Activated T-cell treated with anti-CD3 and anti-CD28 coated beads for 24 hours (primary cell): ENCODE measurements around the gene TMEM127.
"Not testable (repeated sequence)": the region's sequence is repeated elsewhere in the genome, so short reads cannot be mapped to it uniquely, and the experiment has no call there.

Source experiments
- DNase-seq: peaks from one replicate; pipeline ENCODE4 v3.0.0-alpha.2; 2020; ENCODE audit warnings: low read depth

Gene TMEM127

GRCh38 chr2:96265840-96266679 lies at the start of gene TMEM127, which contains the start of gene CIAO1:
TMEM127 (minus strand) TSS chr2:96265997; CDS start chr2:96265381, 616 bp downstream.
CIAO1 (plus strand) TSS chr2:96266225; CDS start chr2:96266351, 126 bp downstream.
- peak; percentile 98 for DNase-seq

DNA sequence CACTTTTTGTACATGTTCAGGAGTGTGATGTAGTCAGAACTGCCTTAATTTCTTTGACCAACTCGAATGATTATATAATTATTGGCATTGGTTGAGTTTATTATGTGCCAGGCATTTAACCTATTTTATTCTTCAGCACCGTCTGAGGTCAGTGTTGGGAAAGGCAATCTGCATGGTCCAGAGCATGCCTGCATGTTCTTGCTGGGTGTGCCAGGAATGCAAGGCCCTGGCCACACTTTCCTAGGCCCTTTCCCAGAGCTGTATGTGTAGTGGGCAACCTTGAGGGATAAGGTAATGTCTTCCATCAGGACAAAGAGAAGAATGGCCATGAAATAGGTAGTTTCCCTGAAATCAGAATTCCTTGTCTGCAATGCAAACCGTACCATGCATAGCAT lies 49.2 kb upstream of the TMEM127 start:
- DNase-seq: no peak

DNA sequence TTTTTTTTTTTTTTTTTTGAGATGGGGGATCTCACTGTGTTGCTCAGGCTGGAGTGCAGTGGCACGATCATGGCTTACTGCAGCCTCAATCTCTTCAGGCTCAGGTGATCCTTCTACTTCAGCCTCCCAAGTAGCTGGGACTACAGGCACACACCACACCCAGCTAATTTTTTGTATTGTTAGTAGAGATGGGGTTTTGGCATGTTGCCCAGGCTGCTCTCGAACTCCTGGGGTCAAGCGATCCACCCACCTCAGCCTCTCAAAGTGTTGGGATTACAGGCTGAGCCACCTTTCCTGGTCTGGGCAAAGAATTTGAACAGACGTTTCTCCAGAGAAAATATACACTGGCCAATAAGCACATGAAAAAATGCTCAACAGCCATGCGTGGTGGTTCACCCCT lies 42.5 kb upstream of the TMEM127 start:
- no peak for DNase-seq

- no peak for DNase-seq
Observed at GRCh38 chr2:96306370-96306769, 40.6 kb upstream of the TMEM127 start.

DNA sequence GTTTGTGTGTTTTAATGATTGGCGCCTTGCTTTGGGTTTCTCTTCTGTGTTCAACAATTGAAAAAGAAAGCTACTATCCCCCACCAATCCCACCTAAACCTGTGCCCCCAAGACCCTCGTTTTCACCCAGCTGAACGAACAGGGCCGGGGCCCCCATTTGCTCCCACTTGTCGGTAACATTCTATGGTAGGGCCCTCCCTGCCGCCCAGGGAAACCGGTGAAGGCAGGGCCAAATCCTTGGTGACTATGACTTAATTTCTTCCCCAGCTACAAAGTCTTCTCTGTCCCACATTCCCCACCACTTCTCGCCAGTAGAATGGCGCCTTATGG lies 40.1 kb upstream of the TMEM127 start:
- peak; percentile 6 for DNase-seq

- DNase-seq: peak; percentile 87
Observed at GRCh38 chr2:96305091-96305978, 39.5 kb upstream of the TMEM127 start, which contains the start of gene SNRNP200. SNRNP200 (minus strand) TSS chr2:96305546; CDS start chr2:96305437, 109 bp downstream.

DNA sequence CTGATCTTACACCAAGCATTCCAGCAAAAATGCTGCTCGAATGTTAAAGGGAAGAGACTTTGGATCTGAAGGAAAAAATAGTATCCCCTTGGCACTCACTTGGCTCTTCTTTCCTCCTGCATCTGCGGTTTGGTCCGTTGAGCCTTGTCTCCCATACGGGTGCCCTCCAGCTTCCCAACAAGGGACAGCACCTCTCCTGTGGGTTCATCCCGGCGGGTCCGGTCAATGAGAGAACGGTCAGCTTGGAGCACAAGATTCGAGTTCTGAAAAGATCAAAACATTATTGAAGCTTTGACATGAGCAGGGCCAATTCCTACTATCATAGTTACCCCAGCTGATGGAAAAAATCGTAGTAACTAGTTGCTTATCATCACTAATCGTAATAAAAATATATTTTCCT lies 38.8 kb upstream of the TMEM127 start:
- DNase-seq: no peak

- DNase-seq: no peak
Observed at GRCh38 chr2:96301865-96302264, 36.1 kb upstream of the TMEM127 start.

GRCh38 chr2:96296925-96297324 lies 31.1 kb upstream of the TMEM127 start:
- no peak for DNase-seq

DNA sequence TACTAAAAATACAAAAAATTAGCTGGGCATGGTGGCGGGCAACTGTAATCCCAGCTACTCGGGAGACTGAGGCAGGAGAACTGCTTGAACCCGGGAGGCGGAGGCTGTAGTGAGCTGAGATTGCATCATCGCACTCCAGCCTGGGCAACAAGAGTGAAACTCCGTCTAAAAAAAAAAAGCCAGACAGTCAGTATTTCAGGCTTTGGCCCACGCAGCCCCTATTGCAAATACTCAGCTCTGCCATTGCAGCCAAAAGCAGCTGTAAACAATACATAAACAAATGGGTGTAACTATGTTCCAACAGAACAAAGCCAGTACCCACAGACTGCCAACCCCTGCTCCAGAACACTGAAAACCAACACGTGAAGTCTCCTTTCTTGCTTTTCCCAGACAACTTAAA lies 28.5 kb upstream of the TMEM127 start:
- DNase-seq: not testable (repeated sequence)

DNA sequence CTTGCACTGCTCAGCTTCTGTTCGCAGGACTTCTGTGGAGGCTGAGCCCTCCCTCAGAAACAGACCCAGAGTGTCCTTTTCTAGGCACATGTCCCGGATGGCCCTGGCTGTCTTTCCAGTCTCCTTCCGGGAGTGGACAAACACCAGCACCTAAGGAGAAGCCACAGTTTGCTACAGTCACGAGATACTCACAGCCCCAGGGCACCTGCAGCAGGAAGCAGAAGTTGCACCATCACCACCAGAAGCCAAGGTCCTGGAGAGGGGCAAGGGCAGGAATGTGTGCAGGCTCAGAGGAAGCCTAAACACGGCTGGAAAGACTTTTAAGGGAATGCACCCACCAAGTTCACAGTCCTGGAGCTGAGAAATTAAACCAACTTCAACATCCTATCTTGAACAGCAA lies 26.0 kb upstream of the TMEM127 start:
- no peak for DNase-seq

- DNase-seq: no peak
Observed at GRCh38 chr2:96287273-96287856, 21.6 kb upstream of the TMEM127 start.

DNA sequence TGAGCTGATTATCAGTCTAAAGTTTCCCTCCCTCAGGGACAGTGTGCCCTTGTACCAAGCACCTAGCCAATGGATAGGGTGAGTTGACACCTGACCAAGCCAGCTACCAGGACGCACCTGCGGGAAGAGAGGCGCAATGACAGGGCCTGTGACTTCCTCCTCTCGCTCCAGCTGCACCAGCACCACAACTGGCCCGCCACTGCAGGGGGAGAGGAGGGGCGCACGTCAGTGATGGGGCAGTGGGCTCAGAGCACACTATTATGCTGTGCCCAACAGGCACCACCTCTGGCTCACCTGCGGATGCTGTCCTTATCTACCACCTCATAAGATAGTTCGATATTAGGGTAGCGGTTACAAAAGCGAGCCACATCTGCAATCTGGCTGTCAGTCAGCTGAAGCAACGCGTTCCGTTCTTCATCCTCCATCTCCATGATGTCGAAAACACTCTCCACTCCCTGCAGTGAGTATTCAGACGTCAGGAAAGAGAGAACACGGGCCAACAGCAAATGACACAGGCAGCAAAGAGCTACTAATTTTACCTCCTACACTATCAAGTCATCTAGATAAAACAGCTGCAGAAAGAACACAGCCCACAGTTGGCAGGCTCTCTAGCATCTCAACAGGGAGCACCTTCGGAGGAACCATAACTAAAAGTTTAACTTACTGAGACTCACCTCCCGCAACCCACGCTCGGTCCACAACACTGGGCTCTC lies 11.1 kb upstream of the TMEM127 start:
- no peak for DNase-seq

DNA sequence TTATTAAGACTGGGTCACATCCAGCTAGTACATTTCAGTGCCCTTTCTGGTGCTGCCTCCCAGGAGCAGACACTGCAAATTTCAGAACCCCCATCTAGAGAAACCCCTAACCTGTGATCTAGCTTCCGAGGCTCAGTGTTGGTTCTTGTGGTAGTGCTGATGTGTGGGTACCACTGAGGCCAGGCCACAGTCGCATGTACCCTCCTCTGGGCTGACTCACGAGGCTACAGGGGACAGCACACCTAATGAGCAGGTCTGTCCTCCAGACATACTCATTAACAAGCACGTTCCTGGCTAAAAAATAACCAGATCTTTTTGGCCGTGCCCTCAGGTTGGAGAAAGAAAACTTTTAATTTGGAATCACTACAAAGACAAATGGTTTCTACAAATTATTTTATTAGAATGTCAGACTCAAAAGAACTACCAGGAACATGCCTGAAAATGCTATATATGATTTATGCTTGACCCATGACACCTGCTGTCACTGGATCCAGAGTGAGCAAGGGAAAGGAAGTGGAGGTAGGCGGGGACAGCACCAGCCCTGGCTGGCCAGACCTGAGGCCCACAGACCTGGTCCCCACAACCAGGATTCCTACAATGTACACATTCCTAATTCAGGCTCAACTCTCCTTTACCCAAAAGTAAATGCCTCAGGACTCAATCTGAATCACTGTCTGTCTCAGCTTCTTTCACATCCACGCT lies 8.7 kb upstream of the TMEM127 start:
- no peak for DNase-seq

DNA sequence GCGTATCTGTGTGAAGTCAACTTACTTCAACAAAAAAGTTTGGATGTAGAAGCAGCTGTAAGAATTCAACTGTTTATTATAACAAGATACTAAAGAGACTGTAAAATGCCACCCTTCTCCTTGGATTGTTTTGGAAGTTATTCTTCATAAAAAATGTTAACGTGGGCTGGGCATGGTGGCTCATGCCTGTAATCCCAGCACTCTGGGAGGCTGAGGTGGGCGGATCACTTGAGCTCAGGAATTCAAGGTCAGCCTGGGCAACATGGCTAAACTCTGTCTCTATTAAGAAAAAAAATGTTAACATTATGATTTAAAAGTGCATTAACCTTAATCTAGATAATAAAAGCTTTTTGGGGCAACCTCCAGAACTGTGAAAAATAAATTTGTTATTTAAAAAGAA lies 8.0 kb upstream of the TMEM127 start:
- DNase-seq: no peak

DNA sequence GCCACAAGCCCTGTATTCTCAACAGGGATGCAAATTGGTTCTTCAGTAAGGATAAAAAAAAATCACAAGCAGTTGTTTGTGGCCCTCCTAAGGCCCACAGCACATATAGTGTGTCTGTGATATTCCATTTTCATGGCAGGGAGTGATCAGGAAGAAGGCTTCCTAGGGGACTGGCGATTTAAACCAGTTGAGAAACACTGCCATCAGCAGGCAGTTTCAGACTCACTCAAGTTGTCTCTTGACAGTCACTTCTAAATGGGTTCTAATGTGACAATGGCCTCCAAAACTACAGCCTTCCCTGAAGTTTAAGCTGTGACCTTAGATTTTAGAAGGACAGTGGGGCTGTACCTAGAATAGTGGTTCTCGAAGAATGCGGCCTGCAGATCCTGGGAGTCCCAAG lies 6.2 kb upstream of the TMEM127 start:
- DNase-seq: no peak

GRCh38 chr2:96267159-96267971 lies 1.6 kb upstream of the TMEM127 start:
- peak; percentile 48 for DNase-seq

GRCh38 chr2:96265349-96265839 lies 403 bp downstream of the TMEM127 start:
- peak; percentile 23 for DNase-seq

DNA sequence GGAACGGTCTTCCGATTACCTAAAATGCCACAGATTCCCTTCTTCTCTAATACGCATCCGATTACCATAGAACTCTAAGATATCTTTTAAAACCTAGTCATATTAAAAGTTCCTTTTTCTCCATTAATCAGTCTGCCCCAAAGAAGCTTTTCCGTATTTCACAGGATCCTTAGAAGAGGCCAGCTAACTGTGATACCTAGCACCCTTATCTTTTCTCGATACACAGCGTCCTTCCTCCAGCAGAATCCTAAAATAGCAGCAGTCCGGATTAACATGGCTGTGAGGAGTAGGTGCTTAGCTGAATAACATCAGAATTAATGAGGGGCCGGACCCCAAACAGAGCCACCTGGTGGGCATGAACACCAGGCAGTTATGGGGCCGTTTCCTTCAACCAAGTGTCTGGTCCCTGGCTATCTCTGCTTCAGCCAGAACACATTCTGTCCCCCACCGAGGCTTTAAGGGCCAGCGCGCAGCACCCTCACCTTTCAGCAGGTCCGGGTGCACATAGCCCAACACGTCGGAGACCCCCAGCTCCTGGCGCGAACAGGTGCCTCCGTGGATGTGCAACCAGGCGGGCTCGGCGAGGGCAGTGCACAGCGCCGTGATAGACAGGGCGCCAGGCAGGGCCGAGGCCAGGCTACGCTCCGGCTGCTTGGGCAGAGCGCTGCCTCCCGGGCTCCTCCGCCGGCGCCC lies 995 bp downstream of the TMEM127 start:
- DNase-seq: peak; percentile 0

- DNase-seq: no peak
Observed at GRCh38 chr2:96264086-96264485, 1.7 kb downstream of the TMEM127 start.
